ENCODE measurements around the gene MACF1.

- TF ChIP-seq POLR2A (IDR thresholded peaks at IDR 0.05; ENCODE audit: low read length) (no peak), GATA1 (IDR thresholded peaks at IDR 0.05; ENCODE audit: low read depth, low read length) (no peak)
Measured at GRCh38 chr1:39396671-39397070, 192.2 kb downstream of the MACF1 start.
